Rectal smooth muscle tissue (tissue), 1 donor: ENCODE results near the gene FAM131C.

ENCODE experiments used
- H3K27ac ChIP-seq: one replicate; pipeline ENCODE4 v1.7.0; 2013; ENCODE audit warnings: low read depth, low read length, inconsistent platforms
- H3K27me3 ChIP-seq: one replicate; pipeline ENCODE4 v1.7.0; 2013; ENCODE audit warnings: low read length; ENCODE audit not compliant: control insufficient read depth, insufficient read depth
- H3K36me3 ChIP-seq: one replicate; pipeline ENCODE4 v1.7.0; 2013; ENCODE audit warnings: low read length; ENCODE audit not compliant: control insufficient read depth, insufficient read depth
- H3K4me1 ChIP-seq: one replicate; pipeline ENCODE4 v1.7.0; 2013; ENCODE audit warnings: low read length; ENCODE audit not compliant: control insufficient read depth, insufficient read depth
- H3K4me3 ChIP-seq: one replicate; pipeline ENCODE4 v1.7.0; 2013; ENCODE audit warnings: low read length
- H3K9ac ChIP-seq: one replicate; pipeline ENCODE4 v1.7.0; 2013; ENCODE audit warnings: low read length

FAM131C gene

DNA sequence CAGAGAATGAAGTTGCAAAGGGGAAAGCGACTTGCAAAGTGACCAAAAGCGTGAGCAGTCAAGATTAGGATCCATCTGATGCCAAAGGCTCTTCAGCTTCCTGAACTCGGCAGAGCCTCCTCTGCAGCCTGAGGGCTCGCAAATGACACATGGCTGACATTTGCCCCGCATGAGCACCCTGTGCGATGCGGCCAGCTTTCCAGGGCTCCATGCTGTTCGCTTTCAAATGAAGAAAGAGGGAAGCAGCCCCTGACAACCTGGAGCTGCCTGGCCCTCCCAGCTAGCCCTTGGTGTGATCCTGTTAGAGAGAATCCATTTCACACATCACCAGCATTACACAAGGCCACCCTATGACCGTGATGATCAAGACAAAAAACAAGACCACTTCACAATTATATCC, 20.2 kb upstream of the FAM131C start:
- no peak overlapping the region for H3K9ac ChIP-seq
- H3K4me1 ChIP-seq = no peaks in the 10 kb centered on the region
- no peak overlapping the region for H3K27ac ChIP-seq
- no peaks in the 10 kb centered on the region for H3K27me3 ChIP-seq
- no peaks in the 10 kb centered on the region for H3K36me3 ChIP-seq
- H3K4me3 ChIP-seq = no peak overlapping the region

DNA sequence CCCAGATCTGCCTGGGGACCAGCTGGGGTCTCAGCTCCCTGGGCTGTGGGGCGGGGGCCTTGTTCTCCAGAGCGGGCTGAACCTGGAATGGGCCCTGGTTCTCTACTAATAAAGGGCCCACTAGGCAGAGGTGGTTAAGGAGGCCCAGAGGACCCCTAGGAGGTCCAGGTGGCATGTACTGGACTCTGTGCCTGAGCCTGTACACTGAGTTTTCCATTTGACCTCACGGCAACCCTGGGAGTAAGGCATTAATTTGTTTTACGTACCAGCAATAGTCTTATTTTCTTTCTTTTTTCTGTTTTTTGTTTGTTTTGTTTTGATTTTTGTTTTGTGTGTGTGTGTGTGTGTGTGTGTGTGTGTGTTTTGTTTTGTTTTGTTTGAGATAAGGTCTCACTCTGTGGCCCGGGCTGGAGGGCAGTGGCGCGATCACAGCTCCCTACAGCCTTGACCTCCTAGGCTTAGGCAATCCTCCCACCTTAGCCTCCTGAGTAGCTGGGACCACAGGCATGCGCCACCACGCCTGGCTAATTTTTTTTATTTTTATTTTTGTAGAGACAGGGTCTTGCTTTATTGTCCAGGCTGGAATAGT, 19.6 kb upstream of the FAM131C start:
- Histone ChIP-seq H3K4me3 (no peak overlapping the region), H3K27me3 (no peaks in the 10 kb centered on the region), H3K36me3 (no peaks in the 10 kb centered on the region), H3K9ac (no peak overlapping the region), H3K4me1 (no peaks in the 10 kb centered on the region), H3K27ac (no peak overlapping the region)

DNA sequence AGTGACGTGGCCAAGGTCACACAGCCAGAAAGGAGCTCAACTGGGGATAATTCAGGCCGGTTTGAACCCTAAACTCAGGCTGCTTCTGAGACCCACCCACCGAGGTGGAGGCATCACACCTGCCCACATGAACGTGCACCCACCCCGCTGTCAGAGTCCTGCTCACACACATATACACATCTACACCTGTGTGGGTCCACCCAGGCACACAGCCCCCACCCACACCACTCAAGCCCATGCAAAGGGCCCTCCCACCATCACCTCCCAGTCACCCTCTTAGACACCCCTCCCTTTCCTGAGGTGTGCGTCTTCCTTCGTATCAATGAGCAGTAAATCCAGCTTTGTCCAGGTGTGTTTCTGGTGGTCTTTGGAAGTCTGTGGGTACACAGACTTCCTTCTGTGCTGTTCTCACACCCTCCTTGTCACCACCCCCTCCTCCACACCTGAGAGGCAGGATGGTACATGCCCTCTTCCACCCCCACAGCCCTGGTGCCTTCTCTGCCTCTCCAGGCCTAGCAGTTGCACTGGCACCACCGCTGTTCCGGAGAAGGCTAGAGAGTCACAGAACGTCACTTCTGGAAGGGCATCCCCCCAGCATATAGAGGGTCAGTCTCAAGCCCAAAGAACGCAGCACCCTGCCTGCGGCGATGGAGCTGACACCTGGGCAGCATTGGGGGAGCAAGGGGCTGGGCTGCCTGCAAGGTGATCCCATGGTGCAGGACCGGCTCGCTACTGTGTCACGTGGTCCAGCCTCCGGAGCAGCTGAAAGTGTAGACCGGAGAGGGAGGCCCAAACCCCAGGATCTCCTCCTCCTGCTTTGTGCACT, 18.9 kb upstream of the FAM131C start:
- Histone ChIP-seq H3K27me3 (no peaks in the 10 kb centered on the region), H3K4me1 (no peaks in the 10 kb centered on the region), H3K27ac (no peak overlapping the region), H3K4me3 (no peak overlapping the region), H3K36me3 (no peaks in the 10 kb centered on the region), H3K9ac (no peak overlapping the region)

DNA sequence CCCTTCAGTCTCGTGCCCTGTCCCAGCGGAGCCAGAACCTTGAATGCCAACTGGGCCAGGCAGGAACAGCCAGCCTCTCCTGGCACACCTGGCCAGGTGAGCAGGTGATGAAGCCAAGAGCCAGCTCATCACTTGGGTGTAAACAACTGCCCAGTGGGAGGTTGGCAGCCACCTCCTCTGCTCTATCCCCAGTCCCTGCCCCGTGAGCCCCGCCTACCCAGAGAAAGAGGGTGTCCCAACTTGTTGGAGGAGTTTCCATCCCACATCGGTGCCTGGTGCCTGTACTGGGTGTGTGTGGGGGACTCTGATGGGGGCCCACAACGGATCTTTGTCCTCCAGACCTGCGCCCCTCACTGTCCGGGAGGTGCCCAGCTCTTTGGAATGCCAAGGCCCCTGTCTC, 17.8 kb upstream of the FAM131C start:
- Histone ChIP-seq H3K4me1 (no peaks in the 10 kb centered on the region), H3K9ac (no peak overlapping the region), H3K4me3 (no peak overlapping the region), H3K27ac (no peak overlapping the region), H3K36me3 (no peaks in the 10 kb centered on the region), H3K27me3 (no peaks in the 10 kb centered on the region)

DNA sequence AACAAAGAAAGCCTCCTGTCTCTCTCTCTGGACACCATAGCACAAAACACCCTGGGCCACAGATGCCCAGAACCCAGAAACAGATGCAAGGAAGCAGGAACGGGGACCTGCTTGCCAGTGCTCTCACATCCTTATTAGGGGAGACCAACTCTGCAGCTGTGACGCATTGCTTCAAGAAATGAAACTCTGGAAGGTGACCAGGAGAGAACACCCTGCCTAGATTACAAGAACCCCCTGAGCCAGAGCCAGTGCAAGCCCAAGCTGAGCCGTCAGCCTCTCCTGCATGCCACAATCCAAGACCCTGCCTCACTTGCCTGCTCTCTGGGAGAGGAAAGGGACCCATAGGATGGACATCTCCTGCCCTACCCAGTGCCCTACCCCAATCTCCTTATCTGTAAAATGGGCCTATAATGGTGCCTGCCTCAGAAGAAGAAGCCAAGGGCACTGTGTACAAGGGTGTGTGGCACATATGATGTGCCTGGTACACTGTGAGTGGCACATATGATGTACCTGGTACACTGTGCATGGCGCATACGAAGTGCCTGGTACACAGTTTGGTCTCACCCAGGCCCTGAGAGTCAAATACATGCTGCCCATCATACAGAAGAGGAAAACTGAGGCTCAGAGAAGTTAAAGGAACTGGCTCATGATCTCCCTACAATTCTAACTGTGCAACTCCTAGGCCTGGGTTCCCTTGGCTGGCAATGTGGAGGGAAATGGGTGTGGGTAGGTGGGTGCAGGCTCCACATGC, 16.8 kb upstream of the FAM131C start:
- Histone ChIP-seq H3K27me3 (no peaks in the 10 kb centered on the region), H3K36me3 (no peaks in the 10 kb centered on the region), H3K9ac (no peak overlapping the region), H3K4me1 (no peaks in the 10 kb centered on the region), H3K4me3 (no peak overlapping the region), H3K27ac (no peak overlapping the region)

DNA sequence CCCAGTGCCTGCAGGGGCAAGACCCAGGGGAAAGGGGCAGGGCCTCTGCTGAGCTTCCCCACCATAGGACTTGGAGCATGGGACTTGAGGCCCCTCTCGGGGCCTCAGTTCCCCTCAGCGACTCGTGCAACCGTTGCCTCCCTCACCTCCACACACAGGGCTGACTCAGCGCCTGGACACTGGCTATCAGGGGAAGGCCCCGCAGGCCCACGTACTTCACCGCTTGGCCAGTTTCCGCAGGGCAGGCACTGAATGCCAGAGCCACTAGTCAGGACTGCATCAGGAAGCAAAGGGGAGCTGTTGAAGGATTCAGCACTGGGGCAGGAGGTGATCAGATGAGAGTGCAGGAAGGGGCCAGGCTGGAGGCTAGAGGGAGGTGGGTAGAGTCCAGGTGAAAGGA, 15.5 kb upstream of the FAM131C start:
- Histone ChIP-seq H3K9ac (no peak overlapping the region), H3K36me3 (no peaks in the 10 kb centered on the region), H3K27ac (no peak overlapping the region), H3K27me3 (no peaks in the 10 kb centered on the region), H3K4me1 (no peaks in the 10 kb centered on the region), H3K4me3 (no peak overlapping the region)

DNA sequence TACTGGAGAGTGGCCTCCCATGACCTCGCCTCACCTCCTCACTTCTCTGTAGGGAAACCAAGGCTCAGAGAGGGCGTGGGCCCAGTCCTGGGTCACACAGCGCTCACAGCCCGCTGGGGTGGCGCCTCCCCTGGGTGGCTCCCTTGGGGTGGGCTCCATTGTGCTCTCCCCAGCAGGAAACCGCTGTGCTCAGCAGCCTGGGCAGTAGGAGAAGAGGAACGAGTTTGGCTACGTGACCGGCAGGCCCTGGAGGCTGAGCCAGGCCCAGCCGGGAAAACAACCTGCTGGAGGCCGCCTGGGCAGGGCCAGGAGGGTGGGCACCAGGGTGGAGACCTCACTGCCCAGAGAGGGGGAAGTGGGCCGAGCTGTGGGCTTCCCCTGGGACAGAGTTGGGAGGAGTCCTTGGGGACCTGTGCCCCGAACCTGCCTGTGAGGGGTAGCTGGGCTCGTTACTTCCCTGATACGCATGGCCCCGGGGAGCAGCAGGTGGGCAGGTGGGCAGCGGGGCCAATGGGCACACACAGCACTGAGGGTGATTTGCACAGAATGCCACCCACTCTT, 15.0 kb upstream of the FAM131C start:
- no peaks in the 10 kb centered on the region for H3K27me3 ChIP-seq
- H3K4me3 ChIP-seq = no peak overlapping the region
- no peaks in the 10 kb centered on the region for H3K4me1 ChIP-seq
- H3K36me3 ChIP-seq = no peaks in the 10 kb centered on the region
- no peak overlapping the region for H3K9ac ChIP-seq
- no peak overlapping the region for H3K27ac ChIP-seq

DNA sequence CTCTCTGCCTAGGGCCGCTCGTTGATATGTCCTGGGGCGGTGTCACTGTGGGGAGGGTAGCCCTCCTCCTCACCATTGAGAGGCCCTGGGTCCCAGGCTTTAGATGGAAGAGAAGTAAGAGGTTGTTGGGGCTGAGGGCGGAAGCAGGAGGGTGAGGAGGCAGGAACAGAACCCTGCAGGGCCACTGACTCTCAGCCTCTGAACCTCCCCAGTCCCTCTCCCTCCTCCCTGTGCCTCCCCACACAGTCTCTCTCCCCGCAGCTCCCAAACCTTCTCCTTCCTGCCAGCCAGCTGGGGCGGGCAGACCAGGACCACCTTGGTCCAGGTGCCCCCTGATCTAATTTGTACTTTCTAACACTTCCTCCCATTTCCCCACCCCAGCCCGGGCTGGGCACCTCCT, 14.3 kb upstream of the FAM131C start:
- Histone ChIP-seq H3K27me3 (no peaks in the 10 kb centered on the region), H3K36me3 (no peaks in the 10 kb centered on the region), H3K4me3 (no peak overlapping the region), H3K4me1 (no peaks in the 10 kb centered on the region), H3K9ac (no peak overlapping the region), H3K27ac (no peak overlapping the region)

DNA sequence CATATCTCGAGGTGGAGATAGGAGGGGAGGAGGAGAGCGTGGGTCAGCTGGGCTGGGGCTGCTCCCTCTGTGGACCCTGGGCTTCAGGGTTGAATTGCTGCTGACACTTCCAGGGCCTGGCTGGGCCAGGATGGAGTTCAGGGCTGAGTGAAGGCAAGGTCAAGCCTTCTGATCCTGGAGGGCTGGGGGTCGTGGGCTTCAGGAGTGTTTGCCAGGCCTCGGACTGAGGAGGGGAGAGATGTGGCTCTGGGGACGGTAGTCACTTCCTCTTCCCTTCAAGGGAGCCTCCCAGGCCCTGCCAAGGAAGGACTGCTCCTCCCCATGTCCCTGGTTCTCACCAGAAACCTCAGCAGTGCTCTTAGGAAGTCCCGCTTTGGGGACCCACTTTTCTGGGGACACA, 12.1 kb upstream of the FAM131C start:
- no peak overlapping the region for H3K9ac ChIP-seq
- no peaks in the 10 kb centered on the region for H3K27me3 ChIP-seq
- H3K27ac ChIP-seq = no peak overlapping the region
- H3K4me3 ChIP-seq = no peak overlapping the region
- no peaks in the 10 kb centered on the region for H3K4me1 ChIP-seq
- no peaks in the 10 kb centered on the region for H3K36me3 ChIP-seq

DNA sequence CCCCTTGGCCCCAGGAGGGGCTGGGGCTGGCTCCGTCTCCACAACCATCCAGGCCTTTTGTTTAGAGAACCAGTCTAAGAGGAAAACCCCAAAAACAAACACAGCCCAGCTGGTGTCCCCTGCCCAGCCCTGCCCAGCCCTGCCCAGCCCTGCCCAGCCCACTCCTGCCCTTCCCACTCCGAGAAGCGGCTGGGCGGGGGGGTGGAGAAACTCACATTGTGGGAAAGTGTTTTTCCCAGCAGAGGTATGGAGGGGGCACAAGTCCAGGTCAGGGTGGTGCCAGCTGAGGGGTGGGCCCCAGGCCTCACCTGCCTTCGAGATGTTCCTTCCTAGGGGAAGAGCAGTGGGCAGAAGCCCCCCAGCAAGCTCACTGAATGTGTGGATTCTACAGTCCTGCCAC, 10.0 kb upstream of the FAM131C start:
- no peaks in the 10 kb centered on the region for H3K27me3 ChIP-seq
- no peak overlapping the region for H3K9ac ChIP-seq
- no peak overlapping the region for H3K4me3 ChIP-seq
- H3K36me3 ChIP-seq = no peaks in the 10 kb centered on the region
- H3K4me1 ChIP-seq = peaks cover 4% of the 10 kb centered on the region
- H3K27ac ChIP-seq = no peak overlapping the region

DNA sequence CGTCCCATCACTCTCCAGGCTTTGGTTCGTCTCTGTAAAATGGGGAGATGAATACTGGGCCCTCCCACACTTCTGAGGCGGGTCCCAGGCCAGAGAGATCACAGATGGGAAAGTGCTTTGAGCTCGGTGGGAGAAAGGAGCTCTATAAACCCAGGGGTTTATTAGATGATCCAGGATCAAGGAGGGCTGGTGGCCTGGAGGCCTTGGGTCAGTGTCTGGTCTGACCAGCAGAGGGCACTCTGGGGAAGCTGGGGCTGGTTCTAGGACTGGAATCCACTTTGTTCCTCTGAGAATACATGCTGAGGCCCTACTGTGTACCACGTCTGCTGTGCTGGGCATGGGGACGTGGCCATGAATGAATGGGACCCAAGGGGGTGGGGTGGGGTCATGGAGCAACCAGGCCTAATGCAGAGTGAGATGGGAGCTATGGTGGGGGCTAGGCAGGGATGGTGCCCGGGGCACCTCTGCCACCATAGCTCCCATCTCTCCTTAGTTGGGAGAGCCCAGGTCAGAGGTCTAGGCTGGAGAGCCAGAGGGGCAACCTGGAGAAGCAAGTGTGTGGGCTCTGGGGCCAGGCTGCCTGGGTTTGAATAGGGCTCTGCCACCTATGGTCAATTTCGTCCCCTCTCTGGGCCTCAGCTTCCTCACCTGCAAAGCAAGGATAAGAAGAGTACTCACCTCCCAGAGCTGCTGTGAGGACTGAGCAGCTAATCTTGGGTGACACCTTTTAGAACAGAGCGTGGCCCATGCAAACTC, 9.0 kb upstream of the FAM131C start:
- Histone ChIP-seq H3K9ac (no peak overlapping the region), H3K4me1 (peaks cover 4% of the 10 kb centered on the region), H3K4me3 (no peak overlapping the region), H3K36me3 (no peaks in the 10 kb centered on the region), H3K27ac (no peak overlapping the region), H3K27me3 (no peaks in the 10 kb centered on the region)

DNA sequence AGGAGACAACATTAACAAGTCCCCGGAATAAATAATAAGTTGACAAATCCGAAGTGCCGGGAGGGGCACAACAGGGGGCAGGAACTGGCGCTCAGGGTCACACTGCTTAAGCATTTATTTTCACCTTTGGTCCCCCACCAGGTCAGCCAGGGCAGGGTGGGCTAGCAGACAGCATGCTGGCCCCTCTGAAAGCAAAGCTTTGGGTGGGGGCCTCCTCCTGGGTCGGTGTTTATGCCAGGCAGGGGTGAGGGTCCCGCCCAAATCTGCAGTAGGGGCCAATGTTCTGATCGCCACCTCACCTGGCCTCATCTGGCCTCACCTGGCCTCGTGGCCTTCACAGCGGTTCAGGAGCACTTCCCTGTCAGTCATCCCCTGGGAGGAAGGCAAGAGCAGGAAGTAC, 8.2 kb upstream of the FAM131C start:
- Histone ChIP-seq H3K27ac (no peak overlapping the region), H3K27me3 (no peaks in the 10 kb centered on the region), H3K4me1 (peaks cover 4% of the 10 kb centered on the region), H3K36me3 (no peaks in the 10 kb centered on the region), H3K9ac (no peak overlapping the region), H3K4me3 (no peak overlapping the region)
